PC-3 (cell line): ENCODE measurements around the gene HDAC9. TPM values are rescaled to one million over a fixed set of nuclear protein-coding genes. Genes with fewer than 3 reads are reported as not detected.

ENCODE experiments used
- ATAC-seq: fragments of 200-7000 bp; cut with Tn5 transposase; 2 replicates; pipeline ENCODE4 v1.9.1; 2020; ENCODE audit warnings: mild to moderate bottlenecking, moderate library complexity
- BruUV-seq: library from RNA; stranded (reverse); fragments of 400-500 nt; replicated peaks from 2 replicates; lab custom pipeline; 2021; lab: Mats Ljungman, UMichigan
- CTCF ChIA-PET: fragments of 300-600 bp; sonication (Branson Sonifier 250); formaldehyde crosslinking; loops from one replicate; lab custom pipeline; 2022; ENCODE audit warnings: antibody characterized with exemption; lab: Charles Lee
- POLR2A ChIA-PET: fragments of 300-600 bp; sonication (Branson Sonifier 250); formaldehyde crosslinking; loops from one replicate; lab custom pipeline; 2022; ENCODE audit warnings: antibody characterized with exemption; ENCODE audit not compliant: unreplicated experiment; lab: Charles Lee
- DNase-seq: peaks from one replicate; pipeline ENCODE4 v3.0.0-alpha.2; 2015
- H2AFZ ChIP-seq: fragments of 300-600 bp; sonication (generic); 2 replicates; pipeline ENCODE4 v1.6.0; 2016; ENCODE audit warnings: antibody characterized with exemption, low read length
- H3F3A ChIP-seq: fragments of 300-600 bp; sonication (generic); one replicate; pipeline ENCODE4 v1.6.0; 2017; ENCODE audit warnings: antibody characterized with exemption, low read length, control low read depth, mild to moderate bottlenecking; ENCODE audit not compliant: unreplicated experiment
- H3K27ac ChIP-seq: fragments of 300-600 bp; sonication (generic); 2 replicates; pipeline ENCODE4 v1.5.1; 2016; ENCODE audit warnings: mild to moderate bottlenecking, low read length
- H3K27me3 ChIP-seq: fragments of 300-600 bp; sonication (generic); 2 replicates; pipeline ENCODE4 v1.6.1; 2016; ENCODE audit warnings: low read length, mixed read lengths
- H3K36me3 ChIP-seq: fragments of 300-600 bp; sonication (generic); 2 replicates; pipeline ENCODE4 v1.6.1; 2016; ENCODE audit warnings: low read depth, mixed run types, low read length, mixed read lengths
- H3K4me1 ChIP-seq: fragments of 300-600 bp; sonication (generic); 2 replicates; pipeline ENCODE4 v1.5.1; 2016; ENCODE audit warnings: low read length; ENCODE audit not compliant: insufficient read depth
- H3K4me2 ChIP-seq: fragments of 300-600 bp; sonication (generic); 2 replicates; pipeline ENCODE4 v1.6.0; 2016; ENCODE audit warnings: low read length
- H3K4me3 ChIP-seq: fragments of 300-600 bp; sonication (generic); 2 replicates; pipeline ENCODE4 v1.5.1; 2016; ENCODE audit warnings: mild to moderate bottlenecking, low read length, mixed read lengths
- H3K79me2 ChIP-seq: fragments of 300-600 bp; sonication (generic); 2 replicates; pipeline ENCODE4 v1.6.1; 2017; ENCODE audit warnings: low read length, mixed read lengths
- H3K9ac ChIP-seq: fragments of 300-600 bp; sonication (generic); 2 replicates; pipeline ENCODE4 v1.6.0; 2016; ENCODE audit warnings: mild to moderate bottlenecking, low read length
- H3K9me2 ChIP-seq: fragments of 300-600 bp; sonication (generic); replicated peaks from 2 replicates; pipeline ENCODE4 v1.6.1; 2016; ENCODE audit warnings: mixed run types, low read length, mixed read lengths
- H3K9me3 ChIP-seq: fragments of 300-600 bp; sonication (generic); 2 replicates; pipeline ENCODE4 v1.6.1; 2016; ENCODE audit warnings: low read length, mixed read lengths
- H4K20me1 ChIP-seq: fragments of 300-600 bp; sonication (generic); 2 replicates; pipeline ENCODE4 v1.6.1; 2016; ENCODE audit warnings: low read length, mixed read lengths
- CTCF ChIP-seq: fragments of 300-600 bp; sonication (generic); conservative IDR thresholded peaks from 2 replicates; pipeline ENCODE4 v1.5.1; 2017; ENCODE audit warnings: antibody characterized with exemption, low read depth, mild to moderate bottlenecking, low read length
- EZH2 ChIP-seq: fragments of 300-600 bp; sonication (generic); IDR thresholded peaks from one replicate; pipeline ENCODE4 v1.6.1; 2017; ENCODE audit warnings: antibody characterized with exemption, mild to moderate bottlenecking, low read length; ENCODE audit not compliant: unreplicated experiment
- EZH2phosphoT487 ChIP-seq: fragments of 300-600 bp; sonication (generic); IDR thresholded peaks from 2 replicates; pipeline ENCODE4 v1.6.1; 2018; ENCODE audit warnings: mild to moderate bottlenecking, antibody characterized with exemption, low read length, borderline replicate concordance
- intact Hi-C: fragments of 100-400 bp; cut with micrococcal nuclease; formaldehyde crosslinking; loops from 2 replicates; pipeline ENCODE4 v1.9.0; 2023
- total RNA-seq: library from RNA; depleted of rRNA; stranded (reverse); fragments of >200 nt; gene quantifications from 2 replicates; pipeline ENCODE4 v1.2.3, GENCODE V29; 2014

The HDAC9 gene
- total RNA-seq, 1 experiment from 2014 or later = 7.8 TPM

GRCh38 chr7:18786196-18786727 lies 290.7 kb downstream of the HDAC9 start:
- DNase-seq = no peak
- H3K9me2 ChIP-seq = no peaks in the 10 kb centered on the region
- POLR2A ChIA-PET = no interaction called here

GRCh38 chr7:18786796-18787195 lies 291.2 kb downstream of the HDAC9 start:
- no peaks in the 10 kb centered on the region for H3F3A ChIP-seq
- H3K9me3 ChIP-seq = no peaks in the 10 kb centered on the region
- H3K79me2 ChIP-seq = no peaks in the 10 kb centered on the region
- H3K4me1 ChIP-seq = no peaks in the 10 kb centered on the region
- H3K27me3 ChIP-seq = no peaks in the 10 kb centered on the region
- H3K9me2 ChIP-seq = no peaks in the 10 kb centered on the region
- ChIA-PET CTCF (no interaction called here), POLR2A (no interaction called here)
- H3K4me3 ChIP-seq = no peak overlapping the region
- H3K36me3 ChIP-seq = no peaks in the 10 kb centered on the region
- H3K9ac ChIP-seq = no peak overlapping the region
- no peak for DNase-seq
- ATAC-seq = no peak
- intact Hi-C loops = no loop called here
- BruUV-seq = no TSS peak
- H3K27ac ChIP-seq = no peak overlapping the region
- H3K4me2 ChIP-seq = no peak overlapping the region
- TF ChIP-seq EZH2 (no peak), CTCF (no peak), EZH2phosphoT487 (no peak)
- no peak overlapping the region for H2AFZ ChIP-seq
- H4K20me1 ChIP-seq = no peaks in the 10 kb centered on the region

More at GRCh38 chr7:18786196-18786727, 290.7 kb downstream of the HDAC9 start:
- Histone ChIP-seq H3K27me3 (no peaks in the 10 kb centered on the region), H3K79me2 (no peaks in the 10 kb centered on the region), H2AFZ (no peak overlapping the region), H3K4me2 (no peak overlapping the region), H3F3A (no peaks in the 10 kb centered on the region), H3K9ac (no peak overlapping the region), H3K36me3 (no peaks in the 10 kb centered on the region), H4K20me1 (no peaks in the 10 kb centered on the region), H3K9me3 (no peaks in the 10 kb centered on the region), H3K27ac (no peak overlapping the region), H3K4me1 (no peaks in the 10 kb centered on the region), H3K4me3 (no peak overlapping the region)
- CTCF ChIA-PET = no interaction called here
- TF ChIP-seq EZH2 = no peak
- no peak for TF ChIP-seq EZH2phosphoT487
- no TSS peak for BruUV-seq
- ATAC-seq = no peak
- intact Hi-C loops = no loop called here

GRCh38 chr7:18788026-18788425 lies 292.5 kb downstream of the HDAC9 start:
- DNase-seq = no peak
- H3K4me3 ChIP-seq = no peak overlapping the region
- H3K27me3 ChIP-seq = no peaks in the 10 kb centered on the region
- no TSS peak for BruUV-seq
- no peak for TF ChIP-seq EZH2
- TF ChIP-seq EZH2phosphoT487 = no peak
- no peaks in the 10 kb centered on the region for H3K79me2 ChIP-seq
- no peaks in the 10 kb centered on the region for H4K20me1 ChIP-seq
- H3K4me2 ChIP-seq = no peak overlapping the region
- H3F3A ChIP-seq = no peaks in the 10 kb centered on the region
- ChIA-PET CTCF (no interaction called here), POLR2A (no interaction called here)
- no peak overlapping the region for H3K9ac ChIP-seq
- H3K36me3 ChIP-seq = no peaks in the 10 kb centered on the region
- intact Hi-C loops = no loop called here
- no peak overlapping the region for H3K27ac ChIP-seq
- no peaks in the 10 kb centered on the region for H3K9me3 ChIP-seq
- no peak overlapping the region for H2AFZ ChIP-seq
- ATAC-seq = no peak
- no peaks in the 10 kb centered on the region for H3K4me1 ChIP-seq
- H3K9me2 ChIP-seq = no peaks in the 10 kb centered on the region
